Measurements from ENCODE around the gene NKPD1. TPM values are rescaled to one million over a fixed set of nuclear protein-coding genes. Genes with fewer than 3 reads are reported as not detected.

NKPD1 gene
- total and polyA plus RNA-seq, 2 donors from 2014 or later (not counting 2 experiments from before 2014, with no cell fraction given), result 0.03 to 0.04 TPM

Other genes with a start within 250 kb of the NKPD1 start
- gene APOC1, start 246.4 kb downstream of the NKPD1 start, total RNA-seq, result 6.6 and 7.2 TPM in 2 replicates
- 11.9 and 15.4 TPM in 2 replicates for gene APOC1, start 246.4 kb downstream of the NKPD1 start, polyA plus RNA-seq
- gene APOC4, start 218.7 kb downstream of the NKPD1 start, total RNA-seq, result not detected in 2 replicates
- gene APOC4, start 218.7 kb downstream of the NKPD1 start, polyA plus RNA-seq, result not detected in 2 replicates
- not detected in 2 replicates for gene APOC2, start 214.9 kb downstream of the NKPD1 start, total RNA-seq
- not detected in 2 replicates for gene APOC2, start 214.9 kb downstream of the NKPD1 start, polyA plus RNA-seq
- 55.5 and 62.1 TPM in 2 replicates for gene CLPTM1, start 205.6 kb downstream of the NKPD1 start, total RNA-seq
- 78.8 and 82.7 TPM in 2 replicates for gene CLPTM1, start 205.6 kb downstream of the NKPD1 start, polyA plus RNA-seq
- gene RELB, start 159.5 kb downstream of the NKPD1 start, total RNA-seq, result 18.6 and 20.5 TPM in 2 replicates
- gene RELB, start 159.5 kb downstream of the NKPD1 start, polyA plus RNA-seq, result 19.2 and 25.0 TPM in 2 replicates
- 25.9 and 30.2 TPM in 2 replicates for gene CLASRP, start 121.9 kb downstream of the NKPD1 start, total RNA-seq
- 43.5 and 46.7 TPM in 2 replicates for gene CLASRP, start 121.9 kb downstream of the NKPD1 start, polyA plus RNA-seq
- 2.5 TPM in 2 replicates for gene ZNF296, start 84.5 kb downstream of the NKPD1 start, total RNA-seq
- gene ZNF296, start 84.5 kb downstream of the NKPD1 start, polyA plus RNA-seq, result 5.5 and 5.8 TPM in 2 replicates
- 34.9 and 37.8 TPM in 2 replicates for gene GEMIN7, start 81.7 kb downstream of the NKPD1 start, total RNA-seq
- 63.9 and 70.8 TPM in 2 replicates for gene GEMIN7, start 81.7 kb downstream of the NKPD1 start, polyA plus RNA-seq
- gene PPP1R37, start 67.8 kb downstream of the NKPD1 start, total RNA-seq, result 20.9 and 21.8 TPM in 2 replicates
- 16.6 and 17.5 TPM in 2 replicates for gene PPP1R37, start 67.8 kb downstream of the NKPD1 start, polyA plus RNA-seq
- 3.8 and 4.6 TPM in 2 replicates for gene TRAPPC6A, start 17.3 kb upstream of the NKPD1 start, total RNA-seq
- gene TRAPPC6A, start 17.3 kb upstream of the NKPD1 start, polyA plus RNA-seq, result 6.9 and 7.8 TPM in 2 replicates
- gene BLOC1S3, start 17.8 kb upstream of the NKPD1 start, total RNA-seq, result 5.7 and 6.6 TPM in 2 replicates
- 7.4 and 8.8 TPM in 2 replicates for gene BLOC1S3, start 17.8 kb upstream of the NKPD1 start, polyA plus RNA-seq
- 0.27 and 0.60 TPM in 2 replicates for gene EXOC3L2, start 84.4 kb upstream of the NKPD1 start, total RNA-seq
- gene EXOC3L2, start 84.4 kb upstream of the NKPD1 start, polyA plus RNA-seq, result 0.37 and 0.41 TPM in 2 replicates
- gene MARK4, start 90.3 kb upstream of the NKPD1 start, total RNA-seq, result 16.6 and 17.5 TPM in 2 replicates
- gene MARK4, start 90.3 kb upstream of the NKPD1 start, polyA plus RNA-seq, result 18.5 and 20.8 TPM in 2 replicates
- gene CKM, start 161.9 kb upstream of the NKPD1 start, total RNA-seq, result not detected in 2 replicates
- not detected in 2 replicates for gene CKM, start 161.9 kb upstream of the NKPD1 start, polyA plus RNA-seq
- 47.3 and 50.7 TPM in 2 replicates for gene KLC3, start 179.8 kb upstream of the NKPD1 start, total RNA-seq
- gene KLC3, start 179.8 kb upstream of the NKPD1 start, polyA plus RNA-seq, result 52.5 and 60.7 TPM in 2 replicates
- gene ERCC2, start 209.6 kb upstream of the NKPD1 start, total RNA-seq, result 32.1 and 36.9 TPM in 2 replicates
- gene ERCC2, start 209.6 kb upstream of the NKPD1 start, polyA plus RNA-seq, result 34.5 and 40.1 TPM in 2 replicates
- 122 and 144 TPM in 2 replicates for gene PPP1R13L, start 244.1 kb upstream of the NKPD1 start, total RNA-seq
- 182 and 227 TPM in 2 replicates for gene PPP1R13L, start 244.1 kb upstream of the NKPD1 start, polyA plus RNA-seq
- gene POLR1G, start 245.7 kb upstream of the NKPD1 start, total RNA-seq, result 29.0 and 38.5 TPM in 2 replicates
- gene POLR1G, start 245.7 kb upstream of the NKPD1 start, polyA plus RNA-seq, result 18.3 and 25.4 TPM in 2 replicates